Panc1 (cell line): ENCODE results near the gene GHRHR. TPM values are rescaled to one million over a fixed set of nuclear protein-coding genes. Genes with fewer than 3 reads are reported as not detected.

ENCODE experiments used
- ATAC-seq: fragments of 200-7000 bp; cut with Tn5 transposase; 2 replicates; pipeline ENCODE4 v1.9.1; 2020; ENCODE audit warnings: mild to moderate bottlenecking, moderate library complexity
- BruUV-seq: library from RNA; stranded (reverse); fragments of 400-500 nt; replicated peaks from 2 replicates; lab custom pipeline; 2021; lab: Mats Ljungman, UMichigan
- CTCF ChIA-PET: fragments of 300-600 bp; sonication (Branson Sonifier 250); formaldehyde crosslinking; loops from one replicate; lab custom pipeline; 2022; ENCODE audit warnings: antibody characterized with exemption; lab: Charles Lee
- POLR2A ChIA-PET: fragments of 300-600 bp; sonication (Branson Sonifier 250); formaldehyde crosslinking; loops from one replicate; lab custom pipeline; 2022; ENCODE audit warnings: antibody characterized with exemption; lab: Charles Lee
- DNase-seq: peaks from one replicate; pipeline ENCODE4 v3.0.0-alpha.2; 2010; ENCODE audit warnings: low read depth, low spot score
- H3K27ac ChIP-seq: 2 replicates; pipeline ENCODE4 v1.5.1; 2011; ENCODE audit warnings: mild to moderate bottlenecking, low read length, inconsistent platforms
- H3K27me3 ChIP-seq: fragments of 200-500 bp; sonication (Bioruptor generic); 2 replicates; pipeline ENCODE4 v1.6.0; 2014; ENCODE audit warnings: low read length, inconsistent platforms; ENCODE audit not compliant: control insufficient read depth, insufficient read depth
- H3K36me3 ChIP-seq: fragments of 200-500 bp; sonication (Bioruptor generic); 2 replicates; pipeline ENCODE4 v1.5.1; 2014; ENCODE audit warnings: inconsistent platforms, mild to moderate bottlenecking, low read length, moderate library complexity; ENCODE audit not compliant: control insufficient read depth, insufficient read depth
- H3K4me1 ChIP-seq: 2 replicates; pipeline ENCODE4 v1.5.1; 2011; ENCODE audit warnings: inconsistent platforms, mild to moderate bottlenecking, low read length, moderate library complexity; ENCODE audit not compliant: control insufficient read depth, insufficient read depth
- H3K4me3 ChIP-seq, 2 experiments: 2 replicates each; pipeline ENCODE4 v1.5.1; 2011 to 2012; ENCODE audit warnings: low read depth in 2 of 2, low read length in 2 of 2, mild to moderate bottlenecking in 2 of 2, inconsistent platforms in 1 of 2, moderate library complexity in 1 of 2
- H3K9me3 ChIP-seq: fragments of 200-500 bp; sonication (Bioruptor generic); 2 replicates; pipeline ENCODE4 v1.5.1; 2014; ENCODE audit warnings: low read depth, mild to moderate bottlenecking, inconsistent platforms, low read length, moderate library complexity; ENCODE audit not compliant: control insufficient read depth, insufficient read depth
- CTCF ChIP-seq: fragments of 450-650 bp; IDR thresholded peaks from 2 replicates; pipeline ENCODE4 v1.5.1; 2017; ENCODE audit warnings: mild to moderate bottlenecking
- POLR2AphosphoS5 ChIP-seq: IDR thresholded peaks from 2 replicates; pipeline ENCODE4 v1.6.1; 2012; ENCODE audit warnings: mild to moderate bottlenecking, low read depth, low read length, moderate library complexity
- REST ChIP-seq, 2 experiments: IDR thresholded peaks; 2 replicates each; pipeline ENCODE4 v1.6.1; 2011 to 2012; ENCODE audit warnings: low read depth in 2 of 2, control low read depth in 1 of 2, low read length in 1 of 2, mild to moderate bottlenecking in 1 of 2, moderate library complexity in 1 of 2; ENCODE audit not compliant: insufficient read depth in 1 of 2
- SIN3A ChIP-seq: IDR thresholded peaks from 2 replicates; pipeline ENCODE4 v1.6.1; 2012; ENCODE audit warnings: low read depth, mild to moderate bottlenecking, low read length, moderate library complexity, borderline replicate concordance; ENCODE audit not compliant: insufficient read depth
- TCF7L2 ChIP-seq: IDR thresholded peaks from 2 replicates; pipeline ENCODE4 v1.6.1; 2011; ENCODE audit warnings: mild to moderate bottlenecking, low read depth, low read length, inconsistent platforms
- in situ Hi-C: cut with HindIII; loops from 2 replicates; pipeline ENCODE4 v1.10.0; 2016; ENCODE audit warnings: low sequenced_read_pairs, low pct_unique_long_range_greater_than_20kb
- intact Hi-C: fragments of 100-400 bp; cut with micrococcal nuclease; formaldehyde crosslinking; loops from one replicate; pipeline ENCODE4 v1.10.0; 2022; ENCODE audit not compliant: unreplicated experiment
- total RNA-seq: library from RNA; stranded (reverse); gene quantifications from one replicate; pipeline ENCODE4 v1.2.1, GENCODE V29; 2021; ENCODE audit not compliant: unreplicated experiment

Gene GHRHR
- total RNA-seq, 1 experiment from 2014 or later = not detected

- Histone ChIP-seq H3K27me3 (no peaks in the 10 kb centered on the region), H3K4me1 (no peaks in the 10 kb centered on the region), H3K9me3 (no peaks in the 10 kb centered on the region), H3K36me3 (no peaks in the 10 kb centered on the region), H3K27ac (no peak overlapping the region), H3K4me3 (no peak overlapping the region)
- ATAC-seq (no peak), DNase-seq (no peak)
- ChIA-PET POLR2A (no interaction called here), CTCF (interaction anchor here (0.7 kb wide), 2 partner anchors 24 to 149 kb away, joined by 3 to 4 read pairs; no protein-coding TSS in a partner anchor)
- in situ Hi-C loops (no loop called here), intact Hi-C loops (no loop called here)
- TF ChIP-seq SIN3A = no peak
- no peak for TF ChIP-seq POLR2AphosphoS5
- no TSS peak for BruUV-seq
Observed at GRCh38 chr7:30929686-30930085, 34.1 kb upstream of the GHRHR start.

GRCh38 chr7:30930621-30931020 is 33.1 kb upstream of the GHRHR start:
- in situ Hi-C loops (no loop called here), intact Hi-C loops (no loop called here)
- DNase-seq (no peak), ATAC-seq (no peak)
- ChIA-PET CTCF (interaction anchor here (0.7 kb wide), 2 partner anchors 25 to 150 kb away, joined by 3 to 4 read pairs; no protein-coding TSS in a partner anchor), POLR2A (no interaction called here)
- no peaks in the 10 kb centered on the region for H3K27me3 ChIP-seq
- TF ChIP-seq CTCF (no peak), TCF7L2 (no peak), SIN3A (no peak), POLR2AphosphoS5 (no peak), REST (IDR thresholded peaks at IDR 0.05; ENCODE audit: insufficient read depth in 1 of 2, low read depth in 2 of 2, low read length in 1 of 2) (no peak)
- H3K9me3 ChIP-seq = no peaks in the 10 kb centered on the region
- H3K36me3 ChIP-seq = no peaks in the 10 kb centered on the region
- no peak overlapping the region for H3K27ac ChIP-seq
- no TSS peak for BruUV-seq
- H3K4me3 ChIP-seq = no peak overlapping the region
- H3K4me1 ChIP-seq = no peaks in the 10 kb centered on the region

GRCh38 chr7:30931161-30931928 is 32.4 kb upstream of the GHRHR start:
- TF ChIP-seq REST (IDR thresholded peaks at IDR 0.05; ENCODE audit: insufficient read depth in 1 of 2, low read depth in 2 of 2, low read length in 1 of 2) = no peak
- Histone ChIP-seq H3K4me1 (no peaks in the 10 kb centered on the region), H3K4me3 (no peak overlapping the region), H3K27me3 (no peaks in the 10 kb centered on the region), H3K9me3 (no peaks in the 10 kb centered on the region), H3K27ac (no peak overlapping the region), H3K36me3 (no peaks in the 10 kb centered on the region)
- ChIA-PET POLR2A (no interaction called here), CTCF (no interaction called here)
- ATAC-seq (no peak), DNase-seq (no peak)
- no TSS peak for BruUV-seq
- intact Hi-C loops (no loop called here), in situ Hi-C loops (no loop called here)
